OCI-LY3 (cell line): ENCODE results near the gene DMWD.

Experiments
- H2AFZ ChIP-seq: fragments of 200-600, 300-600 bp; shearing (Covaris generic); 2 replicates; pipeline ENCODE4 v1.6.0; 2014; ENCODE audit warnings: antibody characterized with exemption, low read depth, low read length
- H3K27ac ChIP-seq: fragments of 200-600, 300-600 bp; sonication (generic); 2 replicates; pipeline ENCODE4 v1.5.1; 2014; ENCODE audit warnings: mild to moderate bottlenecking, low read length, moderate library complexity, mixed read lengths
- H3K27me3 ChIP-seq: fragments of 200-600, 300-600 bp; sonication (generic); 2 replicates; pipeline ENCODE4 v1.6.1; 2014; ENCODE audit warnings: low read depth, low read length, mixed read lengths
- H3K36me3 ChIP-seq: fragments of 200-600, 300-600 bp; sonication (generic); replicated peaks from 2 replicates; pipeline ENCODE3; 2014; ENCODE audit warnings: low read depth, low read length, mixed read lengths
- H3K4me1 ChIP-seq: fragments of 300-600, 200-600 bp; sonication (generic); 2 replicates; pipeline ENCODE4 v1.6.1; 2014; ENCODE audit warnings: low read length, mixed read lengths
- H3K4me2 ChIP-seq: fragments of 200-600, 300-600 bp; sonication (generic); 2 replicates; pipeline ENCODE4 v1.6.1; 2014; ENCODE audit warnings: low read length, mixed read lengths
- H3K4me3 ChIP-seq: fragments of 300-600, 200-600 bp; sonication (generic); 2 replicates; pipeline ENCODE4 v1.5.1; 2014; ENCODE audit warnings: antibody characterized with exemption, mild to moderate bottlenecking, low read length, moderate library complexity
- H3K79me2 ChIP-seq: fragments of 300-600, 200-600 bp; shearing (Covaris generic); 2 replicates; pipeline ENCODE4 v1.6.1; 2014; ENCODE audit warnings: mild to moderate bottlenecking, low read length, mixed read lengths
- H3K9ac ChIP-seq: fragments of 300-600, 200-600 bp; shearing (Covaris generic); 2 replicates; pipeline ENCODE4 v1.6.0; 2014; ENCODE audit warnings: mild to moderate bottlenecking, low read length, moderate library complexity
- H3K9me3 ChIP-seq: fragments of 200-600, 300-600 bp; shearing (Covaris generic); 2 replicates; pipeline ENCODE4 v1.6.1; 2014; ENCODE audit warnings: low read length, mixed read lengths; ENCODE audit not compliant: insufficient read depth
- H4K20me1 ChIP-seq: fragments of 200-600, 300-600 bp; sonication (generic); 2 replicates; pipeline ENCODE4 v1.6.1; 2016; ENCODE audit warnings: low read length, mixed read lengths; ENCODE audit not compliant: insufficient read depth
- EZH2phosphoT487 ChIP-seq: fragments of 200-600 bp; shearing (Covaris generic); IDR thresholded peaks from 2 replicates; pipeline ENCODE4 v1.6.1; 2018; ENCODE audit warnings: antibody characterized with exemption, mixed run types, low read depth
- TF ChIP-seq, protein P1 (sequence below): fragments of 200-600, 300-600 bp; sonication (generic); IDR thresholded peaks from 2 replicates; pipeline ENCODE4 v1.5.1; 2014; ENCODE audit warnings: antibody characterized with exemption, low read length, low read depth

The DMWD gene

DNA sequence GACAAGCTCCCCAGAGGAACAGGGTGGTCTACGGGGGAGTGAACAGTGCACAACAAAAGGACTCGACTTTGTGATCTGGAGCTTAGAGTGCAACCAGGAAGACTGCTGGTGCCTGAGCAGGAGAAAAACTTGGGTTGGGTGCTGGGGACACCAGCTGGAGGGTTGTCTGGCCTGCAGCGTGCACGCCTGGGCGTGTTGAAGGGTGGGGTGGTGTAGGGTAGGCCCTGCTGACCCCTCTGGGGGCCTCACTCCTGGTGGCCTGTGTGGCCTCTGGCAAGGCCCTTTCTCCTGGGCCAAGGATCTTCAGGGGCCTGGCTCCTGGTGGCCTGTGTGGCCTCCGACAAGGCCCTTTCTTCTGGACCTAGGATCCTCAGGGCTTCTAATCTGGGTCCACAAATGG lies 27.1 kb upstream of the DMWD start:
- peaks cover 64% of the 10 kb centered on the region for H3K36me3 ChIP-seq
- H3K27ac ChIP-seq: no peak overlapping the region
- no peak overlapping the region for H2AFZ ChIP-seq
- no peaks in the 10 kb centered on the region for H3K9me3 ChIP-seq
- TF ChIP-seq, protein P1, sequence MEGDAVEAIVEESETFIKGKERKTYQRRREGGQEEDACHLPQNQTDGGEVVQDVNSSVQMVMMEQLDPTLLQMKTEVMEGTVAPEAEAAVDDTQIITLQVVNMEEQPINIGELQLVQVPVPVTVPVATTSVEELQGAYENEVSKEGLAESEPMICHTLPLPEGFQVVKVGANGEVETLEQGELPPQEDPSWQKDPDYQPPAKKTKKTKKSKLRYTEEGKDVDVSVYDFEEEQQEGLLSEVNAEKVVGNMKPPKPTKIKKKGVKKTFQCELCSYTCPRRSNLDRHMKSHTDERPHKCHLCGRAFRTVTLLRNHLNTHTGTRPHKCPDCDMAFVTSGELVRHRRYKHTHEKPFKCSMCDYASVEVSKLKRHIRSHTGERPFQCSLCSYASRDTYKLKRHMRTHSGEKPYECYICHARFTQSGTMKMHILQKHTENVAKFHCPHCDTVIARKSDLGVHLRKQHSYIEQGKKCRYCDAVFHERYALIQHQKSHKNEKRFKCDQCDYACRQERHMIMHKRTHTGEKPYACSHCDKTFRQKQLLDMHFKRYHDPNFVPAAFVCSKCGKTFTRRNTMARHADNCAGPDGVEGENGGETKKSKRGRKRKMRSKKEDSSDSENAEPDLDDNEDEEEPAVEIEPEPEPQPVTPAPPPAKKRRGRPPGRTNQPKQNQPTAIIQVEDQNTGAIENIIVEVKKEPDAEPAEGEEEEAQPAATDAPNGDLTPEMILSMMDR: no peak
- TF ChIP-seq EZH2phosphoT487: no peak
- 0 out of 2 replicates have a peak, but pooled peaks cover 4% of the 10 kb centered on the region for H4K20me1 ChIP-seq
- H3K4me1 ChIP-seq: peaks cover 3% of the 10 kb centered on the region; the same call in 1 of the 2 replicates
- no peak overlapping the region for H3K4me2 ChIP-seq
- no peak overlapping the region for H3K4me3 ChIP-seq
- no peaks in the 10 kb centered on the region for H3K79me2 ChIP-seq
- no peak overlapping the region for H3K9ac ChIP-seq
- H3K27me3 ChIP-seq: no peaks in the 10 kb centered on the region

DNA sequence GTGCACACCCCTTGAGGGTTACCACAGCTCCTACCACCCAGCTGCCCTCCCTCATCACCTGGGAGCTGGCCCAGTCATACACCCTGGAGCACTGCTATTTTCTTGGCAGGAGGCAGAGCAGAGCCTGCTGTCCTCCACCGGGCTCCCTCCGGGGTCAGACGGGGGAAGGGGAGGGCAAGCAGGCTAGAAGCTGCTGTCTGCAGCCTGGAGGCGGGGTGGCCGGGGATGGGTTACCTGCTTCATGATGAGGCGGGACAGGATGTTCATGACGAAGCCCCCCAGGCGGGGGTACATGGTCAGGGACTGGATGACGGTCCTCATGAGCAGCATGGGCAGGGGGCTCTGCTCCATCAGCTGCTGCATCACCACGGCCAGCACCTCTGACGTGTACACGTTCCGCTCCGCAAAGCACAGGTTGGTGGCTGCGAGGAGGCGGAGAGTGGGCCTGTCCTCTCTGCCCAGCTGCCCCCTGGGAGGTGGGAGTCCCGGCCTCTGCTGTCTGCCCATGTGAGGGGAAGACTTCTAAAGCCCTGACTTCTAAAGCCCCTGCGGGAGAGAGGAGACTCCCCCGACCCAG lies 25.2 kb upstream of the DMWD start:
- H3K27me3 ChIP-seq: no peaks in the 10 kb centered on the region
- peaks cover 3% of the 10 kb centered on the region; the same call in 1 of the 2 replicates for H3K4me1 ChIP-seq
- TF ChIP-seq, protein P1: no peak
- TF ChIP-seq EZH2phosphoT487: no peak
- H3K4me3 ChIP-seq: no peak overlapping the region
- no peaks in the 10 kb centered on the region for H3K9me3 ChIP-seq
- 0 out of 2 replicates have a peak, but pooled peaks cover 4% of the 10 kb centered on the region for H4K20me1 ChIP-seq
- no peak overlapping the region for H3K9ac ChIP-seq
- no peaks in the 10 kb centered on the region for H3K79me2 ChIP-seq
- H2AFZ ChIP-seq: no peak overlapping the region
- no peak overlapping the region for H3K4me2 ChIP-seq
- 0 out of 2 replicates have a peak overlapping the region, but pooled peaks have one; percentile 3 for H3K27ac ChIP-seq
- peaks cover 50% of the 10 kb centered on the region for H3K36me3 ChIP-seq

DNA sequence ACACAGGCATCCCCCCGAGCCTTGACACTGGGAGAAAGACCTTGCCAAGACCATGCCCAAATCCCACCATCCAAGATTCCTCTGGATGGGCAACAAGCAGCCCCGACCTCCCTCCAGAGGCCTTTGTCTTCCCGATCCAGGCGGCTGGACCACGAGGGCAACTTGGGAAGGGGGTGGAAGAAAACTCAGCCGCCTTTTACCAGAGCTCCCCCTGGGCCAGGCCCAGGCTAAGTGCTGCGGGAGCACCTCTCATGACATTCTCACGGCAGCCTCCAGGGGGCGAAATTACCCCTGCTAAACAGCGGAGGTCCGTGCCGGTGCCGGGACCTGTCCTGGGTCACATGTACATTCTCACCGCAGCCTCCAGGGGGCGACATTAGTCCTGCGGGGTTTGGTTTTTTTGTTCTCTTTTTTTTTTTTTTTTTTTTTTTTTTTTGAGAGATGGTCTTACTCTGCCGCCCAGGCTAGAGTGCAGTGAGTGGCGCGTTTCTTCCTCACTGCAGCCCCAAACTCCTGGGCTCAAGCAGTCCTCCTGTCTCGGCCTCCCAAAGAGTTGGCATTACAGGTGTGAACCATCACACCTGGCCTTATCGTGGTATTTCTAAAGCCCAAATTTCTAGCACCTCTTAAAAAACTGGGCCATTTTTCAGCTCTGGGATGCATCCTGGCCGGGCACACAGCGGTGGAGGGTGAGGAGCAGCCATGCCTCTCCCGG lies 24.5 kb upstream of the DMWD start:
- Histone ChIP-seq H3K79me2 (no peaks in the 10 kb centered on the region), H3K36me3 (peaks cover 43% of the 10 kb centered on the region), H3K27me3 (no peaks in the 10 kb centered on the region), H2AFZ (no peak overlapping the region), H3K9me3 (no peaks in the 10 kb centered on the region), H3K4me3 (no peak overlapping the region), H4K20me1 (0 out of 2 replicates have a peak, but pooled peaks cover 4% of the 10 kb centered on the region), H3K9ac (no peak overlapping the region), H3K27ac (0 out of 2 replicates have a peak overlapping the region, but pooled peaks have one; percentile 3), H3K4me2 (no peak overlapping the region), H3K4me1 (peaks cover 3% of the 10 kb centered on the region; the same call in 1 of the 2 replicates)
- no peak for TF ChIP-seq EZH2phosphoT487
- TF ChIP-seq, protein P1: peak; percentile 93

DNA sequence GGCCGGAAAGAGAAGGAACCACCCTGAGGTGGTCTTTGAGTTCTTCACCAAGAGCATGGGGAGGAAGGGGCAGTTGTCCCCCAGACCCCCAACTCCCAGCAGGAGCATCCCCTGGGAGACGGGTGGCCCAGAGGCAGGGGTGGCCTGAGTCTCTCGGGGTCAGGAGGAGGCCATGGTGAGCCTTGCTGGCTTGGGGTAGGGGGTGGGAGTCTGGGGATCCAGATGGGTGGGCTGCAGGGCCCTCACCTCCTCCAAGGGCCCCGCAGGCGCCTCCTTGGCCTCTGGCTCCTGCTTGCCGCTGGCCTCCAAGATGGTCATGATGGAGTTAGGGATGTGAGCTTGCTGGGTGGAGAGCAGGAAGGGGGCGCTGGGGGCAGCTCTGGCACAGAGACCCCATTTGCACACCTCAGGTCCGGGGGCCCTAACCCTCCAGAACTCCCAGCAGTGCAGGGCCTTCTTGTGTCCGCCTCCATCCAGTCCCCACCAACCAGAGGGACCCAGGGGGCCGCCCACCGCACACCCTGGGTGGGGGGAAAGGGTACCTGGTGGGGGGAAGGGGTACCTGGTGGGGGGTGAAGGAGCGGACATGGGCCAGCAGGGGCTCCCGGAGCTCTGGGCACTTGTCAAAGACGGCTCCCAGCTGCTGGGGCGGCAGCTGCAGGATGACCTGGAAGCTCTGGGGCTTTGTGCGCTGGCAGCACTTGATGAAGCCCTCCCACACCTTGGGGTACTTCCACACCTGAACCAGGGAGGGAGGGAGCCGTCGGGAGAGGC lies 23.8 kb upstream of the DMWD start:
- no peak overlapping the region for H3K27ac ChIP-seq
- H4K20me1 ChIP-seq: 0 out of 2 replicates have a peak, but pooled peaks cover 4% of the 10 kb centered on the region
- TF ChIP-seq, protein P1: no peak
- TF ChIP-seq EZH2phosphoT487: no peak
- H3K9me3 ChIP-seq: no peaks in the 10 kb centered on the region
- H3K4me1 ChIP-seq: peaks cover 3% of the 10 kb centered on the region; the same call in 1 of the 2 replicates
- no peak overlapping the region for H3K4me3 ChIP-seq
- no peak overlapping the region for H3K9ac ChIP-seq
- no peak overlapping the region for H3K4me2 ChIP-seq
- H2AFZ ChIP-seq: no peak overlapping the region
- H3K27me3 ChIP-seq: no peaks in the 10 kb centered on the region
- no peaks in the 10 kb centered on the region for H3K79me2 ChIP-seq
- H3K36me3 ChIP-seq: peaks cover 39% of the 10 kb centered on the region
